HCT116 (cell line): ENCODE data around the gene GNAI1. TPM values are rescaled to one million over a fixed set of nuclear protein-coding genes. Genes with fewer than 3 reads are reported as not detected.

Experiments
- ATAC-seq: fragments of 200-7000 bp; cut with Tn5 transposase; 2 replicates; pipeline ENCODE4 v1.9.1; 2020; ENCODE audit warnings: mild to moderate bottlenecking, moderate library complexity
- BruUV-seq: library from RNA; stranded (reverse); fragments of 400-500 nt; replicated peaks from 2 replicates; lab custom pipeline; 2021; lab: Mats Ljungman, UMichigan
- CTCF ChIA-PET: fragments of 300-600 bp; sonication (Branson Sonifier 250); formaldehyde crosslinking; loops from one replicate; lab custom pipeline; 2021; ENCODE audit warnings: antibody characterized with exemption; lab: Charles Lee
- POLR2A ChIA-PET: fragments of 300-600, 350-600 bp; sonication (Branson Sonifier 250); formaldehyde crosslinking; loops from one replicate; lab custom pipeline; 2021; ENCODE audit warnings: antibody characterized with exemption; lab: Charles Lee
- RAD21 ChIA-PET, 2 experiments: fragments of 300-600 bp; sonication (Branson Sonifier 250); formaldehyde crosslinking; loops; one replicate each; lab custom pipeline; 2023; ENCODE audit warnings: low total read pairs in 2 of 2; ENCODE audit not compliant: uncharacterized antibody in 2 of 2, unreplicated experiment in 2 of 2, low non-redundant PET in 1 of 2; lab: Charles Lee
- DNase-seq: peaks from one replicate; pipeline ENCODE4 v3.0.0-alpha.2; 2010; ENCODE audit warnings: low read depth, low spot score
- H2AFZ ChIP-seq: fragments of 200-600 bp; shearing (Covaris generic), sonication (generic); 2 replicates; pipeline ENCODE4 v1.6.1; 2017; ENCODE audit warnings: low read depth, mixed run types, mixed read lengths, antibody characterized with exemption, low read length; ENCODE audit not compliant: poor library complexity, severe bottlenecking
- H3K27ac ChIP-seq: 2 replicates; pipeline ENCODE4 v1.5.1; 2012; ENCODE audit warnings: low read depth, low read length
- H3K27me3 ChIP-seq: fragments of 200-600 bp; sonication (generic); 2 replicates; pipeline ENCODE4 v1.6.1; 2016; ENCODE audit warnings: mixed run types, low read length, mixed read lengths; ENCODE audit not compliant: insufficient read depth
- H3K36me3 ChIP-seq, 2 experiments: fragments of 200-500 bp in 1 of 2; fragments of 200-600 bp in 1 of 2; sonication (Bioruptor generic) in 1 of 2; sonication (generic) in 1 of 2; 2 replicates each; pipeline versions ENCODE4 v1.5.1 to v1.6.1; 2014 to 2016; ENCODE audit warnings: low read length in 2 of 2, inconsistent platforms in 1 of 2, mixed read lengths in 1 of 2, mixed run types in 1 of 2; ENCODE audit not compliant: insufficient read depth in 2 of 2, control insufficient read depth in 1 of 2
- H3K4me1 ChIP-seq, 2 experiments: fragments of 200-600 bp in 1 of 2; sonication (generic) in 1 of 2; 2 replicates each; pipeline versions ENCODE4 v1.5.1 to v1.6.1; 2012 to 2017; ENCODE audit warnings: low read length in 2 of 2, inconsistent platforms in 1 of 2, mild to moderate bottlenecking in 1 of 2, mixed read lengths in 1 of 2, mixed run types in 1 of 2, moderate library complexity in 1 of 2; ENCODE audit not compliant: insufficient read depth in 2 of 2, control insufficient read depth in 1 of 2
- H3K4me2 ChIP-seq: fragments of 200-600 bp; sonication (generic); 2 replicates; pipeline ENCODE4 v1.6.1; 2017; ENCODE audit warnings: mixed run types, low read length, mixed read lengths
- H3K4me3 ChIP-seq, 2 experiments: fragments of 200-600 bp in 1 of 2; sonication (generic) in 1 of 2; replicated peaks in 1 of 2; 2 replicates each; pipeline ENCODE4 v1.5.1; 2011 to 2016; ENCODE audit warnings: low read length in 2 of 2, control low read depth in 1 of 2, low read depth in 1 of 2, mild to moderate bottlenecking in 1 of 2, mixed read lengths in 1 of 2, mixed run types in 1 of 2
- H3K79me2 ChIP-seq: fragments of 200-600 bp; sonication (generic); 2 replicates; pipeline ENCODE4 v1.6.1; 2017; ENCODE audit warnings: mild to moderate bottlenecking, mixed run types, low read length, moderate library complexity, mixed read lengths; ENCODE audit not compliant: insufficient read depth
- H3K9ac ChIP-seq: fragments of 200-600 bp; sonication (generic); 2 replicates; pipeline ENCODE4 v1.6.1; 2016; ENCODE audit warnings: low read length, mixed read lengths
- H3K9me2 ChIP-seq: fragments of 200-600 bp; sonication (generic), shearing (Covaris generic); 2 replicates; pipeline ENCODE4 v1.6.1; 2017; ENCODE audit warnings: mixed run types, mild to moderate bottlenecking, moderate library complexity; ENCODE audit not compliant: insufficient read depth
- H3K9me3 ChIP-seq, 2 experiments: fragments of 200-500 bp in 1 of 2; fragments of 200-600 bp in 1 of 2; sonication (Bioruptor generic) in 1 of 2; sonication (generic) in 1 of 2; 2 replicates each; pipeline ENCODE4 v1.6.1; 2014 to 2017; ENCODE audit warnings: low read length in 2 of 2, mixed read lengths in 2 of 2, inconsistent platforms in 1 of 2, low read depth in 1 of 2, mild to moderate bottlenecking in 1 of 2, mixed run types in 1 of 2, moderate library complexity in 1 of 2; ENCODE audit not compliant: control insufficient read depth in 1 of 2, insufficient read depth in 1 of 2
- H4K20me1 ChIP-seq: fragments of 200-600 bp; sonication (generic), shearing (Covaris generic); 2 replicates; pipeline ENCODE4 v1.6.1; 2017; ENCODE audit warnings: mixed run types, mild to moderate bottlenecking, moderate library complexity; ENCODE audit not compliant: insufficient read depth
- ATF3 ChIP-seq: IDR thresholded peaks from 2 replicates; pipeline ENCODE4 v1.6.1; 2012
- CBX3 ChIP-seq: IDR thresholded peaks from 2 replicates; pipeline ENCODE4 v1.6.1; 2012; ENCODE audit warnings: low read depth
- CEBPB ChIP-seq: IDR thresholded peaks from 2 replicates; pipeline ENCODE4 v1.6.1; 2012; ENCODE audit warnings: low read depth
- CTCF ChIP-seq, 3 experiments: fragments of 200-600 bp in 1 of 3; sonication (generic) in 1 of 3; IDR thresholded peaks in 2 of 3; conservative IDR thresholded peaks in 1 of 3; 2 replicates each; pipeline ENCODE4 v1.5.1; 2012 to 2017; ENCODE audit warnings: low read depth in 2 of 3, low read length in 2 of 3, antibody characterized with exemption in 1 of 3, borderline replicate concordance in 1 of 3, control low read depth in 1 of 3, mild to moderate bottlenecking in 1 of 3, mixed read lengths in 1 of 3, mixed run types in 1 of 3, moderate library complexity in 1 of 3; ENCODE audit not compliant: insufficient read depth in 1 of 3
- EGR1 ChIP-seq: IDR thresholded peaks from 2 replicates; pipeline ENCODE4 v1.6.1; 2012; ENCODE audit warnings: low read depth
- EZH2 ChIP-seq: fragments of 200-600 bp; sonication (generic); IDR thresholded peaks from 2 replicates; pipeline ENCODE4 v1.6.1; 2017; ENCODE audit warnings: antibody characterized with exemption, mixed run types
- EZH2phosphoT487 ChIP-seq: fragments of 200-600 bp; IDR thresholded peaks from 2 replicates; pipeline ENCODE4 v1.6.1; 2018; ENCODE audit warnings: antibody characterized with exemption, borderline replicate concordance
- FOSL1 ChIP-seq: IDR thresholded peaks from 2 replicates; pipeline ENCODE4 v1.6.1; 2012; ENCODE audit warnings: low read depth
- MAX ChIP-seq: IDR thresholded peaks from 2 replicates; pipeline ENCODE4 v1.6.1; 2012
- POLR2A ChIP-seq: IDR thresholded peaks from 2 replicates; pipeline ENCODE4 v1.7.0; 2011; ENCODE audit warnings: borderline replicate concordance; ENCODE audit not compliant: insufficient read depth, insufficient read length; ENCODE audit errors: extremely low read depth
- POLR2AphosphoS5 ChIP-seq: IDR thresholded peaks from 2 replicates; pipeline ENCODE4 v1.6.1; 2011; ENCODE audit warnings: mild to moderate bottlenecking, low read depth, low read length, moderate library complexity
- RAD21 ChIP-seq: IDR thresholded peaks from 2 replicates; pipeline ENCODE4 v1.6.1; 2012; ENCODE audit warnings: low read depth, mild to moderate bottlenecking
- REST ChIP-seq: IDR thresholded peaks from 2 replicates; pipeline ENCODE4 v1.6.1; 2012; ENCODE audit warnings: low read depth
- SIN3A ChIP-seq: IDR thresholded peaks from 2 replicates; pipeline ENCODE4 v1.6.1; 2012; ENCODE audit warnings: low read depth
- SP1 ChIP-seq: IDR thresholded peaks from 2 replicates; pipeline ENCODE4 v1.6.1; 2012; ENCODE audit warnings: low read depth
- SRF ChIP-seq: IDR thresholded peaks from 2 replicates; pipeline ENCODE4 v1.6.1; 2012; ENCODE audit warnings: low read depth
- TCF7L2 ChIP-seq: IDR thresholded peaks from 2 replicates; pipeline ENCODE4 v1.7.0; 2011; ENCODE audit warnings: borderline replicate concordance, inconsistent platforms; ENCODE audit not compliant: insufficient read depth, insufficient read length; ENCODE audit errors: extremely low read depth
- YY1 ChIP-seq: IDR thresholded peaks from 2 replicates; pipeline ENCODE4 v1.6.1; 2011; ENCODE audit warnings: low read length, low read depth, moderate library complexity, mild to moderate bottlenecking; ENCODE audit not compliant: insufficient replicate concordance; ENCODE audit errors: extremely low read depth
- ZBTB33 ChIP-seq: IDR thresholded peaks from 2 replicates; pipeline ENCODE4 v1.6.1; 2011; ENCODE audit warnings: mild to moderate bottlenecking, low read length, moderate library complexity; ENCODE audit not compliant: insufficient replicate concordance; ENCODE audit errors: extremely low read depth
- ZFX ChIP-seq: fragments of 450-650 bp; IDR thresholded peaks from 2 replicates; pipeline ENCODE4 v1.6.1; 2017
- ZNF274 ChIP-seq: fragments of 200-500 bp; sonication (Bioruptor generic); IDR thresholded peaks from 2 replicates; pipeline ENCODE4 v1.6.1; 2014; ENCODE audit warnings: mild to moderate bottlenecking, low read depth, low read length, inconsistent platforms
- intact Hi-C: fragments of 100-400 bp; cut with micrococcal nuclease; formaldehyde crosslinking; loops from 2 replicates; pipeline ENCODE4 v1.10.0; 2022
- total RNA-seq: library from RNA; stranded (reverse); gene quantifications from one replicate; pipeline ENCODE4 v1.2.1, GENCODE V29; 2021; ENCODE audit not compliant: unreplicated experiment

The GNAI1 gene
- total RNA-seq, 1 experiment from 2014 or later: 148 TPM

- peaks cover 19 to 56% of the 10 kb centered on the region in 2 experiments for H3K4me1 ChIP-seq
- no peak overlapping the region for H2AFZ ChIP-seq
- RAD21 ChIA-PET: no interaction called here
- CTCF ChIA-PET: interaction anchor here (0.6 kb wide), 1 partner anchor 98 kb away, joined by 3 read pairs; no protein-coding TSS in a partner anchor
- no peaks in the 10 kb centered on the region for H3K27me3 ChIP-seq
- DNase-seq (peak; percentile 88), ATAC-seq (peak; percentile 78)
- no peaks in the 10 kb centered on the region for H3K9me2 ChIP-seq
- H3K79me2 ChIP-seq: peaks cover 52% of the 10 kb centered on the region
- POLR2A ChIA-PET: no interaction called here
- peaks cover 9 to 25% of the 10 kb centered on the region in 2 experiments; a peak in 3 of 4 replicates for H3K36me3 ChIP-seq
- H3K4me2 ChIP-seq: peak overlapping the region; percentile 53
- intact Hi-C loops: no loop called here
- peak overlapping the region in 1 of 2 experiments; percentile 16; a peak in 1 of 4 replicates for H3K4me3 ChIP-seq
- no TSS peak for BruUV-seq
- H3K9ac ChIP-seq: peak overlapping the region; percentile 42; the same call in 1 of the 2 replicates
- peak overlapping the region; percentile 53; the same call in 1 of the 2 replicates for H3K27ac ChIP-seq
- no peaks in the 10 kb centered on the region for H4K20me1 ChIP-seq
- H3K9me3 ChIP-seq: no peaks in the 10 kb centered on the region
- TF ChIP-seq REST: no peak
- peak; percentile 96 for TF ChIP-seq SP1
- peak; percentile 94 for TF ChIP-seq CBX3
- no peak for TF ChIP-seq CTCF (IDR thresholded peaks at IDR 0.05 in 2 of 3, conservative IDR thresholded peaks at IDR 0.05 in 1 of 3; ENCODE audit: borderline replicate concordance in 1 of 3, insufficient read depth in 1 of 3, low read depth in 2 of 3, low read length in 2 of 3)
- peak; percentile 34; the same call in 1 of the 2 replicates for TF ChIP-seq RAD21
- peak; percentile 81 for TF ChIP-seq CEBPB
- TF ChIP-seq ATF3: peak; percentile 53
- no peak for TF ChIP-seq POLR2A
- no peak for TF ChIP-seq EZH2
- peak; percentile 70 for TF ChIP-seq SIN3A
- TF ChIP-seq SRF: peak; percentile 78
- peak; percentile 99 for TF ChIP-seq FOSL1
- peak; percentile 54; the same call in 1 of the 2 replicates for TF ChIP-seq EGR1
- TF ChIP-seq EZH2phosphoT487: no peak
- TF ChIP-seq TCF7L2: peak; percentile 46
- TF ChIP-seq YY1: no peak
- TF ChIP-seq ZFX: no peak
- TF ChIP-seq ZNF274: no peak
- peak; percentile 68 for TF ChIP-seq MAX
- no peak for TF ChIP-seq ZBTB33
- peak; percentile 62 for TF ChIP-seq POLR2AphosphoS5
Observed at GRCh38 chr7:80218723-80219122, 84.1 kb downstream of the GNAI1 start.
